Stimulated activated CD8-positive, alpha-beta memory T cell treated with anti-CD3 and anti-CD28 coated beads, Interleukin-12 subunit alpha, Interleukin-12 subunit beta, amount 100 ng/mL, for 1 hour (primary cell): ENCODE results near the gene KCNJ1.

ENCODE experiments used
- DNase-seq: peaks from one replicate; pipeline ENCODE4 v3.0.0-alpha.2; 2020; ENCODE audit warnings: low read depth

KCNJ1 gene

DNA sequence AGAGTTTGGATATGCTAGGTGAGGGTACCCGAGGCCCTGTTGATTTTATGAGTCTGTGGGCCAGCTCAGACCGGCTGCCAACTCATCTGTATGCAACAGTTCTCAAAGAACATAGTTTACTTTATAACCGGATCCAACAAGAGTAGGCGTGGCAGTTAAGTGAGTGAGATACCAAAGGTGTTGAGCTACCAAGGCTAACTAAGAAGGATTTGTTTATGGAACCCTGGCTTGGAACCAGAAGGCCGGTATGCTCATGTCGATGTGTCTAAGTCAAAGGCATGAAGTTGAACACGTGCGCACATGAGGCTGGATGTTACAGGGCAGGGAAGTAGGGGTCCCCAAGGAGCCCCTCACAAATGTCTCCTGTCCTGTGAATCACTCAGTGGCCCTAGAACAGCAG, at the start of gene KCNJ1:
Gene KCNJ1, minus strand, starts transcription at position 20 of the 400 bp plus-strand sequence. CDS start 27,053 bp downstream, outside the sequence.
- DNase-seq, result no peak

DNA sequence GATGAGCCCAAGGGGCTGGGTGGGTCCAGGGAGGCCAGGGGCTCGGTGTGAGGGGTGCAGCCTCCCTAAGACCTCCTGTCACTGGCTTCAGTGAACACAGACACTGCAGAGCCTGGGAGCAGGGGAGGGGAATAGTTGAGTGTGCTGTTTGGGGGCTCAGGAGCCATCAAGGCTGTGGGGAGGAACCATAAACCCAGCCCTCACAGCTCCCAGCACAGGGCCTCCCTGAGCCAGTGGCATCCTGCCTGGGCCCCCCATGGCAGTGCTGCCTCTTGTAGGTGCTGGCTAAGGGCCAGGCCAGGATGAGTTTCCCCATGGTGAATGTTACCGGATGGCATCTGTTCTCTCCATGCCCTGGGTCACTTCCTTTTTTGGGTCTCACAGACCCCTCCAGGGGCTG, 49.6 kb upstream of the KCNJ1 start:
- no peak for DNase-seq

DNA sequence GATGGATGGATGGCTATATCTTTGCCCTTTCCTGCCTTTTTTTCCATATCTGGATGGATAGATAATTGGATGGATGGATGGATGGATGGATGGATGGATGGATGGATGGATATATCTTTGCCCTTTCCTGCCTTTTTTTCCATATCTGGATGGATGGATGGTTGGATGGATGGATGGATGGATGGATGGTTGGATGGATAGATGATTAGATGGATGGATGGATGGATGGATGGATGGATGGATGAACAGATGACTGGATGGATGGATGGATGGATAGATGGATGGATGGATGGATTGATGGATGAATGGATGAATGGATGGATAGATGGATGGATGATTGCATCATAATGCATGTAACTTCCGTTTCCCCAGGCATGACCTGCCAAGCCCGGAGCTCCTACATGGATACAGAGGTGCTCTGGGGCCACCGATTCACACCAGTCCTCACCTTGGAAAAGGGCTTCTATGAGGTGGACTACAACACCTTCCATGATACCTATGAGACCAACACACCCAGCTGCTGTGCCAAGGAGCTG, 49.0 kb upstream of the KCNJ1 start:
- no peak for DNase-seq

DNA sequence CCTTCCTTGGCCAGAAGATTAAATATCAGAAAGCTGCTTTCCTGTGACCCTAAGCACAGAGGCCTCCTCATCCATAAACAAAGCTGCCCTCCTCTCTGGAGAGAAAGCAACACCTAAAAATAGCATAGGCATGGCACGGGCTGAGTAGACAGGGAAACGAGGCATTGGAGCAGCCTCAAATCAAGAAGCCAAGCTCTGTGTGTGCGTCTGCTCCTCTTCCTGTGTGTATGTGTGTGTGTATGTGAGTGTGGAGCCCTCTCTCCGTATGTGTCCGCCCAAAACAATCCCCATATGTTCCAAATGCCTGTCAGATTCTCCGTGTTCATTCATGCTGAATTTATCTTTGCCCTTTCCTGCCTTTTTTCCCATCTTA, 48.0 kb upstream of the KCNJ1 start:
- no peak for DNase-seq

DNA sequence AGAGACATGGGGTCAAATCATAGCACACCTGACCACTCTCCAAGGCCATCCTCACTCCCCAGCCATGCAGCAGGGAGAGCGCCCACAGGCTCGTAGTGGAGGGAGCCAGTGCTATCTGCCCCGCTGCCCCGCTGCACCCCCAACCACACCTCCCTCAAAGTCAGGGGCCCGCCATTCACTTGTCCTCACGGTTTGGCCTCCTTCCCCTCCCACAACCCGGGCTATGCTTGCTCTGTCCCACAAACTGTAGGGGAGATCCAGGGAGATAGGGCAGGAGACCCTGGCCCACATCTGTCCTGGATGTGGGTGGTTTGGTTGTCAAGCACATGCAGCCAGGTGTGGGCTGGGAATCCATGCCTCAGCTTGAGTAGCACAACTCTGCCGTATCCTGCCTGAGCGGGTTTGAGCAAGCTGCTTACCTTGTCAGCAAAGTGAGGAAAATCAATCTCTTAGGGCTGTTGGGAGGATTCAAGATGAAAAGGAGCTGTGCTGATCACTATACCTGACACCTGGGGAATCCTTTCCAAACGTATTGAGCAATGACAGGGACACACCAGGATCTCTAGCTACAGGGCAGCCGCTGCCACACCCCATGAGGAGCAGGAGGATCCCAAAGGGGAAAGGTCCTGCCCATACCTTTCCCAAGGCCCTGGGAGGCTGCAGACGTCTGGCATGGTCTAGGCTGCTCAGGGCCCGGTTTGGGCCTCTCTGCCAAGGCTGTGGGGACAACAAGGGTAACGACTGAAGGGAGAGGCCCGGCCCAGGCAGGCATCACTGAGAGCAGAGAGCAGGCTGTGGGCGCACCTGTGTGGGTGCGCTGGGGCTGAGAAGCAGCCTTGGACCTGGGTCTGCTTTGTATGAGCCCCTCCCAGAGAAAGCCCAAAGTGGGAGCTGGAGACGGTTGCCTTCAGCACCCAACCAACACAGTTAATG, 47.4 kb upstream of the KCNJ1 start:
- DNase-seq, result no peak

DNA sequence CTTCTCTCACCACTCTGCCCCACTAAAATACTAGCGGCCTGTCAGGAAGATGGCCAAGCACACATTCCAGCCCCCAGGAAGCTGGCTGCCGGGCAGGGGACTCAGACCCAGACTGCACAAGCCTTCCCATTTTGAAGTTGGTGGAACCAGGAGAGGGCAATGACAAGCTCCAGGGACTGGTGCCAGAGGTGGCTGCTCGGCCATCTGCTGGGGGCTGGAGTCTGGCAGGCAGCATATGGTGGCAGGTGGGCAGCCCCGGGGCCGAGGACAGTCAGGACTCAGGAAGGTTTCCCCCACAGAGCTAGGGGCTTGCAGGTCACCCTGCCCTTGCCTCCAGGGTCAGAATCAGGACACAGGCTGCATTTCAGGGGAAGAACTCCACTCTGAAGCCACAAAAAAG, 46.7 kb upstream of the KCNJ1 start:
- DNase-seq, result no peak

DNA sequence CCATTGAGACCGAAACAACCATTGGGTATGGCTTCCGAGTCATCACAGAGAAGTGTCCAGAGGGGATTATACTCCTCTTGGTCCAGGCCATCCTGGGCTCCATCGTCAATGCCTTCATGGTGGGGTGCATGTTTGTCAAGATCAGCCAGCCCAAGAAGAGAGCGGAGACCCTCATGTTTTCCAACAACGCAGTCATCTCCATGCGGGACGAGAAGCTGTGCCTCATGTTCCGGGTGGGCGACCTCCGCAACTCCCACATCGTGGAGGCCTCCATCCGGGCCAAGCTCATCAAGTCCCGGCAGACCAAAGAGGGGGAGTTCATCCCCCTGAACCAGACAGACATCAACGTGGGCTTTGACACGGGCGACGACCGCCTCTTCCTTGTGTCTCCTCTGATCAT, 44.6 kb upstream of the KCNJ1 start:
- DNase-seq, result no peak

DNA sequence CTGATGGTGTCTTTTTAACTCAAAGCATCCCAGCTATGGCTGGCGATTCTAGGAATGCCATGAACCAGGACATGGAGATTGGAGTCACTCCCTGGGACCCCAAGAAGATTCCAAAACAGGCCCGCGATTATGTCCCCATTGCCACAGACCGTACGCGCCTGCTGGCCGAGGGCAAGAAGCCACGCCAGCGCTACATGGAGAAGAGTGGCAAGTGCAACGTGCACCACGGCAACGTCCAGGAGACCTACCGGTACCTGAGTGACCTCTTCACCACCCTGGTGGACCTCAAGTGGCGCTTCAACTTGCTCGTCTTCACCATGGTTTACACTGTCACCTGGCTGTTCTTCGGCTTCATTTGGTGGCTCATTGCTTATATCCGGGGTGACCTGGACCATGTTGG, 44.1 kb upstream of the KCNJ1 start:
- DNase-seq, result no peak

DNA sequence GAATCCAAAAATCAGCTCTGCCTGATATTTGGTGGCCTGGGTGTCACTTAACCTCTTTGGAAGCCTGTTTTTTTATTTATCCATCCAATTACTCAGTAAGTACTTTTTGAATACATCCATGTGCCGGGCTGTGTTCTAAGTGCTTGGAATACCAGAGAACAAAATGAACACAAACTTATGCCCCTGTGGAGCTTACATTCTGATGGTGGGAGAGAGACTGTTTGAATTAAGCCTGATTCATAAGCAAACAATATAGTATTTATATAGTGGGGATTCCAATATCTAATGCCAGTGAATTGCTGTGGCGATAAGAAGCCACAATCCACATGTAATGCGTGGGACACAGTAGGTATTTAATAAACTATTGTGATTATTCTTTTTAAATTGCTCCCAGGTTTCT, 43.5 kb upstream of the KCNJ1 start:
- DNase-seq, result no peak

DNA sequence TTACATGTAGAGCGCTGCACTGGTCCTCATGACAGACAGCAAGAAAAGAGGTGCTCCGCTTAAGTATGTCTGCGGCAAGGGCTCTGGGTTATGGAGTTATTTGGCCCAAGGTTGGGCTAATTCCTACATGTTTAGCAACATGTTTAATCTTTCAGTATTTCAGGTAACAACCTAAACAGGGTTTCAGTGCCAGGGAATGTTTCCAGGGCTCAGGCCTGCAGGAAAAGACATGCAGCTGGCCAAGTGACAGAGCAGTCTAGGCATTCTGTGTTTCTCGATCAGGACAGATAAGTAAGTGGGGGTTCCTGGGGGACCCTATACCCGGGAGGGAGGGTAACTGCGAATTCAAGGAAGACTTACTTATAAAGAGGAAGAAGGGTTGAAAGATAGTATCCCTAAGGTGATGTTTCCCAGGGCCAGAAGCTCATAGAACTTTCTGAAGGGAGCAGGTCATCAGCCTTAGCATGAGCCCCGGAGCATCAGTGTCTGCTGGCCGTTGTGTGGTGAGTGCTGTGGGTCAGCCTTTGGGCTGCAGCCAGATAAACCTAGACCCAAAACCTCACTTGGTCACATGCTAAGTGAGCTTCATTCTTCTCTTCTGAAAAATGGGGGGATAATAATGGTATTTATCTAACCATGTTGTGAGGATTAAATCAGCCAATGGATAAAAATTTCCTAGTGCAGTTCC, 42.5 kb upstream of the KCNJ1 start:
- no peak for DNase-seq

DNA sequence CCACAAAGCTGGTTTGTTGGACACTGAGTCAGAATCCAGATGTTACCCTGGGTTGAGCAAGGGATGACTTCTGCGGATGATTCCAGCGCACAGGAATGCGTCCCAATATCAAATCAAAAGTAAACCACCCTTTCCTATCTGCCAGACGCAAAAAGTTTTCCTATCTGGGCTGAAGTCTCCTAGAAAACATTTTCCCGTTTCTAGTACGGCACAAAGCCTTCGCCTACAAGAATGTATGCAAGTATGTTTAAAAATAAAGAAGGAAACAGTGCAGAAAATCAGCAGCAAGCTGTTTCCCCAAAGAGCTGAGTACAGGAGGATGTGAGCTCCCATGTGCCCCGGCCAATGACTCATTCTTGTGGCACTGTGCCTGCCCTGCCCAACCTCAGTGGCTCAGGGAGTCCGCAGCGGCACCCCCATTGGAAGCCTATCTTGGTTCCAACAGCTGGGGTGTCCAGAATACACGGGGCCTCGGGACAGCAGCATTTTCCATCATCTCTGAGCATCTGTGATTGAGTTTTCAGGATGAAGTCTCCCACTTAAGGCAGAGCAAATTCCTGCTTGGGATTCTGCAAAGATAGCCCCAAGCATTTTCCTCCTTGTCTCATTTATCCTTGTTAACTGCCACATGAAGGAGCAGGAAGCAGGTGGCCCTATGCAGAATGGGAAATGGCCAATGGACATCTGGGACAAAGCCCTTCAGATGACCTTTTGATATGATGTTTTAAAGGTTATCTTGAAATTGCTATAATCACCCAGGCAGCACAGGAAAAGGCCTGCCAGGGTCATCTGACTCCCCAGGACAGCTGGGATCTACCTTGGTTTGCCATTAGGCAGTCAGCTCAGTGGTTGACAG, 41.5 kb upstream of the KCNJ1 start:
- no peak for DNase-seq

DNA sequence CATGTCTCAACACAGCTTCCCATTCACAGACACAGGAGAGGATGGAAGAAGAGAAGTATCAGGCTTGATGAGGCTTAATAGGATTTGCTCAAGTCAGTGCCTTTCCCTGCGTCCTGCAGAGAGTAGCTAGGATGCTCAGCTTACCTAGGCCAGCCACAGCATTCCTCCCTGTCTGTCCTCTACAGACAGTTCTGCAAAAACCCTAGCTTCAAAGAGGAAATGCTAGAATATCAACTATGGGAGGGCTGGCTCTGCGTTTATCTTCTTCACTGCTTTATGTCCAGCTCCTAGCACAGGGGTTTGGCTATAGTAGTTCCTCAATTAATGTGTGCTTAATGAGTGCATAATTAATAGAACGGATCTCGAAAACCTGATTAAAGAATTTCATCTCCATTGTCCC, 40.5 kb upstream of the KCNJ1 start:
- DNase-seq, result no peak

DNA sequence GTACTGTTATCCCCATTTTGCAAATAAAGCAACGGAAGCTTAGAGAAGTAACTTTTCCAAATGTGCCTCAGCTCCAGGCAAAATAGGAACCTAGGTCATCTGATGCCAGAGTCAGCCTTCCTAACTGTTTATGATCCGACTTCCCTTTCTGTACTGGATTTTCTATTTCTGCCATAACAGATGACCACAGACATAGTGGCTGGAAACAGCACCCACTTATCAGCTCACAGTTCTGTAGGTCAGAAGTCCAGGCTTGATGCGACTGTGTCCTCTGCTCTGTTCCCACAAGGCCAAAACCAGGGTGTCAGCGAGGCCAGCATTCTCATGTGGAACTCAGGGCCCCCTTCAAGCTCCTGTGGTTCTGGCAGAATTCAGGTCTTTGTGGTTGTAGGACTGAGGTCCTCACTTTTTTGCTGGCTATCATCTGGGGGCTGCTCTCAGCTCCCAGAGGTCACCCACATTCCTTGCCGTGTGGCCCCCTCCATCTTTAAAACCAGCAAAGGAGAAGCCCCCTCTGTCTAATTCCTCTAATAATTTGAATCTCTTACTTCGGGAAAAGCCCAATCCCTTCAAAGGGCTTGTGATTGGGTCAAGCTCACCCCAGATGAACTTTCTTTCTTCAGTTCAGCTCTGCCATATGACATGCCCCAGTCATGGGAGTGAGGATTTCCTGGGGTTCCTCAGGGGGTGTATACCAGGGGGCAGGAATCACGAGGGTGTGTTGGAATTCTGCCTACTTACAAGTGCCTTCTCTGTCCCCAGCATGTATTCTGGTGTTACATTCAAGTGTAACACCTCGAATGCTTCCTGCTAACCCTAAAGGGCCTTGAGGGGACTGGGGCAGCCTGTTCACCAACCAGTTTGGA, 39.3 kb upstream of the KCNJ1 start:
- no peak for DNase-seq

DNA sequence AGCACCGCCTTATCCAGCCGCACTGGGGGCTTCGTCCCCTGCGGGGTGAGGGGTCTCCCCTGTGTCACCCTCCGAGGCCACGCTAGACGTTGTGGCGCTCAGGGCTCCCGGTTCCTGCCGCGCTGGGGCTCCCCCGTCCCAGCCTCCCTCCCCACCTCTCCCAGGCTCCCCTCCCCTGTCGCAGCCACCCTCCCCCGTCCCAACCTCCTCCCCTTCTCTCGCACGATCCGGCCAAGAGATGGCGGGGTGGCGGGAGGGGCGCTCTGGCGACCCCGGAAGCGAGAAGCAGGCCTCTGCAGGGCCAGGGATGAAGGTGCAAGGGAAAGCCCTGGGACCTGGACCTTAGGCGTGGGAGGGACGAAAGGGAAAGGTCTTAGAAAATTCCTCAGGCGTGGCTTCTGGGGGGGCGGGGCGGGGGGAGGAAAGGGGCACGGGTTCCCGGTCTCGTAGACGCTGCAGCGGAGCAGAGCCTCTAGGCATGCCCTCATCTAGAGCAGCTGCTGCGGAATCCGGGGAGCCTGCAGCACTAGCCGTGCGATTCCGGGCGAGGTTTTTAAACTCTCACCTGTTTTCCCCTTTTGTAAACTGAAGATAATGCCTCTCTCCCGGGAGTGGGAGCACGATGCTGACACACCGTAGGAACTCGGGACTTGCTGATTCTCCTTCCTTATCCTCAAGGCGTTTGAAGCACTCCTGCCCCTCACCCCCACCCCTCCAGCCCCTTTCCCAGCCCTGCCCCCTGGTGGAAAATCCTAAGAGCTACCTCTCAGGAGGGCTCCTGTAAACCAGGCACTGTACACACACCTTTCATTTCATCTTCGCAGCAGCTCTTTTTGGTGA, 38.5 kb upstream of the KCNJ1 start:
- no peak for DNase-seq

DNA sequence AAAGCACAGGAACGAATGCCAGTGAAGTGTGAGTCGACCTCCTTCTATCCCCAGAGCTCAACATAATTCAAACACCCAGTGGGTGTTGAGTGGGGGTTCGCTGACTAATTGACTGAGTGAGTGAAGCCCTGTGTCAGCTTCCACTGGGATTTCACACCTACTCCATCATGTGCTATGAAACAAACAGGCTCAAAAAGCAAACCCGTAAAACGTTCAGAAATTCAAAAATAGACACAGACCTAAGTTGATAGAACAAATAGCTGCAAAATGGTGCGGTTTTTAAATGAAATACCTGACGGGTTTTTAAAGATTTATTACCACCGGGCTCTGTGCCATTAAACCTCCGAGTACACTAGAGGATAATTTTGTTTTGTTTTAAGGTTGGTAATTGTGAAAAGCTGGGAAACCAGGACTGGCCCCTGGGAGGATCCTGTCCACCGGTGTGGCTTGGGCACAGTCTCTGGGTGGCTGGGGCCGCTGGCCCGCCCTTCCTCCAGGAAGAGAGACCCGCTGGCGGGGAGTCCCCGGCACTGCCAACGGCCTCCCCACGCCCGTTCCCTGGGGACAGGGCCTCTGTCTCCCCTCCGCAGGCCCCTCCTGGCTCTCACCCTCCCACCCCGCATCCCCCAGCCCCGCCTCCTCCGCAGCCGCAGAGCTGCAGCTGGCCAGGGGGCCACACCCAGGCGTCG, 37.7 kb upstream of the KCNJ1 start:
- no peak for DNase-seq

DNA sequence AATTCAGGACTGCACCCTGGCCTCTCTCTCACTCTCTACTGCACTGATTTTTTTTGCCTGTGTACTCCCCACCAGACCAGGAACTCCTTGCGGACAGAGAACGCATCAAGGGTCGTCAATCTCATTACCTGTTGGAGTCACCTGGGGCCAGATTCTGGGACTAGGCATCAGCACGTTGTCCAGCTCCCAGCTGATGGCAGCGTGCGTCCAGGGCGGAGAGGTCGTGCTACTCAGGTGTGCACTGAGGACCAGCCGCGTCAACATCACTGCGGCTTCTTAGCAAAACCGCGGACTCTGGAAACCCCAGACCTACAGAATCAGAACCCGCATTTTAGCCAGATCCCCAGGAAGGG, 37.2 kb upstream of the KCNJ1 start:
- no peak for DNase-seq

DNA sequence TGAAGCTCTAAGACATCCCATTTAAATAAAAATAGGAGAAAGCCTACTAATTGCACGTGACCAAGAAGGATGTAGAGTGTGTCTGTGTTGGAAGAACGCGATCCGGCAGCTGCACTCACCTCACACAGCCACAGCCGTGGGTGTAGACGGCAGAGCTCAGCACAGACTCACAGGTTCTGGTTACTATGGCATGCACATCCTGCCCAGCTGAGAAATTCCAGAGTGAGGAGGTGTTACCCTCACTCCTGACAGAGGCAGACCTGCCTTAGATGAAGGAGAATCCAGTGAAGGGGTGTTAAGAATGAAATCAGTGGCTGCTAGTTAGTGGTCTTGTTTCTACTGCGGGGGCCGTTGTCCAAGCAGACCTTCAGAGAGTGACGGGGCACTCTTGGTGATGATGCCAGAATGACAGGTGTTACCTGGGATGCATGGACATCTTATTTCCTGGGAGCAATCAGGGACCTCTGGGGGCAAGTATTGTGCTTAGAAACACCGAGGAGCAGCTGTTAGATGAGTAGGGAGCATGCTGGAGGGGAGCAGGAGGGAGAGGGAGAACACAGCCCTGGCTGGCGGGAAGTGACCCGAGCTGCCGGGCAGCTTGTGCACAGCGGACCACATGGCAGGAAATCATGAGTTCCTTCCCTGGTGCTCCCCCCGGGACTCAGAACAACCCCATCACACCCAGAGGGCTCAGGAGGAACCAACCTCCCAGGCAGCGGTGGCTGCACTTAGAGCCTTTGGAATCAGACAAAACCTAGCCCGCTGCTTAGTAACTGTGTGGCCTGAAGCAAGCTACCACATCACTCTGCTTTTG, 36.4 kb upstream of the KCNJ1 start:
- no peak for DNase-seq

DNA sequence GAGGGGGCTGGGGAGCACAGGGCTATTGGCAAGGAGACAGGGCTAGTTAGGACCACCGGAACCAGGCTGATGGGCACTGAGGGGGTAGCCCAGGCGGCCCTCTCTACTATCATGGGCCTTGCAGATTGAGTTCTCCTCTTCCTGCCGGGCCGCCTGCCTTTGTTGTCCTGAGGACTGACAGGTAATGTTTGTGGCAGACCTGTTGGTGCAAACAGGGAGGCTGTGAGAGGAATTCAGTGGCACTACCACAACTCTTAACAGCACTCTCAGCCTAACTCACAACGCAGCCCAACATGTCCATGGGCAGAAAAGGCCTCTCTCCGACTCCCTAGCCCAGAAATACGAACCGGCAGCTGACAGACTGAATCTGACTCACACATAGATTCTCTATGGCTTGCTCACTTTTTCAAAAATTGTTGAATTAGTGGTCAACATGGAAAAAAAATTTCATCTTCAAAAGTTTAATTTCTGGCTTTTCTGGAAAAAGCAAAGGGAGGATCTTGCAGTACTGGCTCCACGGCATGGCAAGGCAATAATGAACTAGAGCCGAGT, 35.5 kb upstream of the KCNJ1 start:
- no peak for DNase-seq
